ENCODE data around the gene NEAT1.
"Not testable (repeated sequence)": the region's sequence is repeated elsewhere in the genome, so short reads cannot be mapped to it uniquely, and the experiment has no call there.

DNA sequence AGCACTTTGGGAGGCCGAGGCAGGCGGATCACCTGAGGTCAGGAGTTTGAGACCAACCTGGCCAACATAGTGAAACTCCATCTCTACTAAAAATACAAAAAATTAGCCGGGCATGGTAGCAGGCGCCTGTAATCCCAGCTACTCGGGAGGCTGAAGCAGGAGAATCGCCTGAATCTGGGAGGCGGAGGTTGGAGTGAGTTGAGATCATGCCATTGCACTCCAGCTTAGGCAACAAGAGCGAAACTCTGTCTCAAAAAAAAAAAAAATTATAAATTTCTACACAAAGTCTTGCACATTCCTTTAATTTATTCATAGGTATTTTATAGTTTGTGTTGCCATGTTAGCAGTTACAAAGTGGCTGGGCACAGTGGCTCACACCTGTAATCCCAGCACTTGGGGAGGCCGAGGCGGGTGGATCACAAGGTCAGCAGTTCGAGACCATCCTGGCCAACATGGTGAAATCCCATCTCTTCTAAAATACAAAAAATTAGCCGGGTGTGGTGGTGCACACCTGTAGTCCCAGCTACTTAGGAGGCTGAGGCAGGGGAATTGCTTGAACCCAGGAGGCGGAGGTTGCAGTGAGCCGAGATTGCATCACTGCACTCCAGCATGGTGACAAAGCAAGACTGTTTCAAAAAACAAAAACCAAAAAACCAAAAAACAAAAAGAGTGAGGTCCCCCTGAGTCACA, 50.1 kb downstream of the NEAT1 start:
- TF ChIP-seq, protein P1, sequence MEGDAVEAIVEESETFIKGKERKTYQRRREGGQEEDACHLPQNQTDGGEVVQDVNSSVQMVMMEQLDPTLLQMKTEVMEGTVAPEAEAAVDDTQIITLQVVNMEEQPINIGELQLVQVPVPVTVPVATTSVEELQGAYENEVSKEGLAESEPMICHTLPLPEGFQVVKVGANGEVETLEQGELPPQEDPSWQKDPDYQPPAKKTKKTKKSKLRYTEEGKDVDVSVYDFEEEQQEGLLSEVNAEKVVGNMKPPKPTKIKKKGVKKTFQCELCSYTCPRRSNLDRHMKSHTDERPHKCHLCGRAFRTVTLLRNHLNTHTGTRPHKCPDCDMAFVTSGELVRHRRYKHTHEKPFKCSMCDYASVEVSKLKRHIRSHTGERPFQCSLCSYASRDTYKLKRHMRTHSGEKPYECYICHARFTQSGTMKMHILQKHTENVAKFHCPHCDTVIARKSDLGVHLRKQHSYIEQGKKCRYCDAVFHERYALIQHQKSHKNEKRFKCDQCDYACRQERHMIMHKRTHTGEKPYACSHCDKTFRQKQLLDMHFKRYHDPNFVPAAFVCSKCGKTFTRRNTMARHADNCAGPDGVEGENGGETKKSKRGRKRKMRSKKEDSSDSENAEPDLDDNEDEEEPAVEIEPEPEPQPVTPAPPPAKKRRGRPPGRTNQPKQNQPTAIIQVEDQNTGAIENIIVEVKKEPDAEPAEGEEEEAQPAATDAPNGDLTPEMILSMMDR (IDR thresholded peaks at IDR 0.05; ENCODE audit: low read depth, low read length) = not testable (repeated sequence)
- not testable (repeated sequence) for TF ChIP-seq POLR2A (IDR thresholded peaks at IDR 0.05; ENCODE audit: extremely low read depth, insufficient read length)

All from NB4 (cell line).